Activated CD4-positive, alpha-beta T cell treated with anti-CD3 and anti-CD28 coated beads for 36 hours (primary cell): ENCODE results near the gene ARVCF. TPM values are rescaled to one million over a fixed set of nuclear protein-coding genes. Genes with fewer than 3 reads are reported as not detected.

ENCODE experiments used
- ATAC-seq: fragments of 200-7000 bp; cut with Tn5 transposase; one replicate; pipeline ENCODE4 v1.10.0; 2021; ENCODE audit warnings: mild to moderate bottlenecking, moderate library complexity
- CTCF ChIA-PET: fragments of 350-600 bp; sonication (Branson Sonifier 250); formaldehyde crosslinking; loops from one replicate; lab custom pipeline; 2021; ENCODE audit warnings: antibody characterized with exemption; lab: Charles Lee
- POLR2A ChIA-PET: fragments of 350-600 bp; sonication (Branson Sonifier 250); formaldehyde crosslinking; loops from one replicate; lab custom pipeline; 2021; ENCODE audit warnings: antibody characterized with exemption, inconsistent platforms; lab: Charles Lee
- DNase-seq: peaks from one replicate; pipeline ENCODE4 v3.0.0-alpha.2; 2020
- H3K27ac Mint-ChIP-seq: one replicate; pipeline ENCODE4 v1.8.0; 2021; ENCODE audit warnings: mixed read lengths
- H3K27me3 Mint-ChIP-seq: one replicate; pipeline ENCODE4 v1.8.0; 2021; ENCODE audit warnings: mixed read lengths
- H3K36me3 Mint-ChIP-seq: one replicate; pipeline ENCODE4 v1.8.0; 2021; ENCODE audit warnings: low read depth, mixed read lengths
- H3K4me1 Mint-ChIP-seq: one replicate; pipeline ENCODE4 v1.8.0; 2021; ENCODE audit warnings: mixed read lengths
- H3K4me3 Mint-ChIP-seq: one replicate; pipeline ENCODE4 v1.8.0; 2021; ENCODE audit warnings: mild to moderate bottlenecking, moderate library complexity, mixed read lengths
- H3K9me3 Mint-ChIP-seq: one replicate; pipeline ENCODE4 v1.8.0; 2021; ENCODE audit warnings: low read depth, mixed read lengths
- intact Hi-C, 2 experiments: fragments of 100-400 bp; cut with DNase I in 1 of 2; cut with micrococcal nuclease in 1 of 2; formaldehyde crosslinking; loops; one replicate each; pipeline versions ENCODE4 v1.14.2 to v1.15.1; 2022 to 2024; cut with DNase I, micrococcal nuclease
- total RNA-seq, 2 experiments: library from RNA; stranded (reverse); gene quantifications; one replicate each; pipeline ENCODE4 v1.2.3, GENCODE V29; 2021

ARVCF gene
- total RNA-seq, 2 experiments from 2014 or later, result 1.3 to 2.1 TPM

GRCh38 chr22:19959587-19960490 is 56.8 kb downstream of the ARVCF start:
- CTCF ChIA-PET, result no interaction called here
- Mint-ChIP-seq H3K4me3 (no peak overlapping the region), H3K9me3 (no peaks in the 10 kb centered on the region), H3K36me3 (peaks cover 4% of the 10 kb centered on the region), H3K27me3 (no peaks in the 10 kb centered on the region), H3K27ac (no peak overlapping the region), H3K4me1 (peaks cover 13% of the 10 kb centered on the region)
- POLR2A ChIA-PET, result no interaction called here
- ATAC-seq (no peak), DNase-seq (peak; percentile 3)
- intact Hi-C loops, result loop anchor here in 1 of 2 experiments (5.0 kb wide), 1 partner anchor 172 kb away; the partner anchor contains the start of gene ZDHHC8

- Mint-ChIP-seq H3K36me3 (peaks cover 4% of the 10 kb centered on the region), H3K9me3 (no peaks in the 10 kb centered on the region), H3K4me1 (peaks cover 13% of the 10 kb centered on the region), H3K27me3 (no peaks in the 10 kb centered on the region), H3K27ac (no peak overlapping the region), H3K4me3 (no peak overlapping the region)
- peak; percentile 15 for DNase-seq
- intact Hi-C loops, result no loop called here
- ChIA-PET POLR2A (no interaction called here), CTCF (interaction anchor here (0.7 kb wide), 1 partner anchor 124 kb away, joined by 3 read pairs; no protein-coding TSS in a partner anchor)
- ATAC-seq, result no peak
These were observed 57.5 kb downstream of the ARVCF start for GRCh38 chr22:19959043-19959586.

- peaks cover 4% of the 10 kb centered on the region for H3K36me3 Mint-ChIP-seq
- H3K27me3 Mint-ChIP-seq, result no peaks in the 10 kb centered on the region
- ChIA-PET CTCF (interaction anchor here (0.7 kb wide), 1 partner anchor 125 kb away, joined by 3 read pairs; no protein-coding TSS in a partner anchor), POLR2A (no interaction called here)
- H3K9me3 Mint-ChIP-seq, result no peaks in the 10 kb centered on the region
- no peak for DNase-seq
- H3K27ac Mint-ChIP-seq, result no peak overlapping the region
- no peak for ATAC-seq
- H3K4me1 Mint-ChIP-seq, result peaks cover 13% of the 10 kb centered on the region
- H3K4me3 Mint-ChIP-seq, result no peak overlapping the region
- intact Hi-C loops, result no loop called here
These were observed 58.3 kb downstream of the ARVCF start for GRCh38 chr22:19958083-19959042.

GRCh38 chr22:19957445-19957844 is 59.2 kb downstream of the ARVCF start:
- ATAC-seq, result no peak
- intact Hi-C loops, result no loop called here

GRCh38 chr22:19955241-19956128 is 61.1 kb downstream of the ARVCF start:
- H3K4me1 Mint-ChIP-seq, result peaks cover 6% of the 10 kb centered on the region
- no peak overlapping the region for H3K4me3 Mint-ChIP-seq
- no peaks in the 10 kb centered on the region for H3K27me3 Mint-ChIP-seq
- intact Hi-C loops, result no loop called here
- DNase-seq (no peak), ATAC-seq (peak; percentile 18)
- CTCF ChIA-PET, result interaction anchor here (2.1 kb wide), 1 partner anchor 12 kb away, joined by 9 read pairs; no protein-coding TSS in a partner anchor
- H3K27ac Mint-ChIP-seq, result no peak overlapping the region
- peaks cover 6% of the 10 kb centered on the region for H3K36me3 Mint-ChIP-seq
- no peaks in the 10 kb centered on the region for H3K9me3 Mint-ChIP-seq
- POLR2A ChIA-PET, result no interaction called here

More at GRCh38 chr22:19957445-19957844, 59.2 kb downstream of the ARVCF start:
- no peak for DNase-seq
- Mint-ChIP-seq H3K27me3 (no peaks in the 10 kb centered on the region), H3K9me3 (no peaks in the 10 kb centered on the region), H3K27ac (no peak overlapping the region), H3K4me3 (no peak overlapping the region), H3K4me1 (peaks cover 7% of the 10 kb centered on the region), H3K36me3 (peaks cover under 1% of the 10 kb centered on the region)
- POLR2A ChIA-PET, result no interaction called here
- CTCF ChIA-PET, result interaction anchor here (0.5 to 0.6 kb wide), 2 partner anchors 9 to 227 kb away, joined by 3 read pairs; no protein-coding TSS in a partner anchor

GRCh38 chr22:19951346-19951745 is 65.3 kb downstream of the ARVCF start:
- no peaks in the 10 kb centered on the region for H3K9me3 Mint-ChIP-seq
- no peak overlapping the region for H3K4me3 Mint-ChIP-seq
- H3K27me3 Mint-ChIP-seq, result no peaks in the 10 kb centered on the region
- ATAC-seq (no peak), DNase-seq (no peak)
- ChIA-PET CTCF (no interaction called here), POLR2A (no interaction called here)
- H3K36me3 Mint-ChIP-seq, result peaks cover 17% of the 10 kb centered on the region
- intact Hi-C loops, result no loop called here
- H3K27ac Mint-ChIP-seq, result no peak overlapping the region
- peaks cover 19% of the 10 kb centered on the region for H3K4me1 Mint-ChIP-seq

- Mint-ChIP-seq H3K27ac (no peak overlapping the region), H3K4me1 (peaks cover 23% of the 10 kb centered on the region), H3K9me3 (no peaks in the 10 kb centered on the region), H3K36me3 (peaks cover 23% of the 10 kb centered on the region), H3K4me3 (no peak overlapping the region), H3K27me3 (no peaks in the 10 kb centered on the region)
- intact Hi-C loops, result no loop called here
- CTCF ChIA-PET, result interaction anchor here (0.6 to 2.3 kb wide), 11 partner anchors 11 to 217 kb away, joined by 3 to 21 read pairs (median 4); no protein-coding TSS in a partner anchor
- ATAC-seq, result no peak
- no peak for DNase-seq
- POLR2A ChIA-PET, result interaction anchor here (0.6 kb wide), 1 partner anchor 872 kb away, joined by 3 read pairs; no protein-coding TSS in a partner anchor
These were observed 68.4 kb downstream of the ARVCF start for GRCh38 chr22:19948057-19948760.

- H3K36me3 Mint-ChIP-seq, result peaks cover 22% of the 10 kb centered on the region
These were observed 73.3 kb downstream of the ARVCF start for GRCh38 chr22:19943082-19944026.

More at GRCh38 chr22:19943082-19944026, 73.3 kb downstream of the ARVCF start:
- Mint-ChIP-seq H3K4me3 (peak overlapping the region; percentile 98), H3K9me3 (no peaks in the 10 kb centered on the region), H3K27ac (peak overlapping the region; percentile 98), H3K4me1 (peaks cover 37% of the 10 kb centered on the region), H3K27me3 (no peaks in the 10 kb centered on the region)
- ATAC-seq, result no peak
- ChIA-PET CTCF (interaction anchor here (0.5 to 2.8 kb wide), 7 partner anchors 11 to 263 kb away, joined by 3 to 9 read pairs (median 3); no protein-coding TSS in a partner anchor), POLR2A (no interaction called here)
- peak; percentile 22 for DNase-seq
- intact Hi-C loops, result loop anchor here in 1 of 2 experiments (5.0 kb wide), 1 partner anchor 766 kb away; the partner anchor contains the start of gene SLC25A1
